COLO668 (cell line): ENCODE data around the gene ARHGAP12.
"Not testable (repeated sequence)": the region's sequence is repeated elsewhere in the genome, so short reads cannot be mapped to it uniquely, and the experiment has no call there.

ENCODE experiments used
- DNase-seq: peaks from one replicate; lab custom pipeline; 2025; ENCODE audit not compliant: unreplicated experiment; lab: John Stamatoyannopoulos, UW

ARHGAP12 gene

GRCh38 chr10:31773749-31774298 is 154.8 kb downstream of the ARHGAP12 start:
- no peak for DNase-seq

- no peak for DNase-seq
These were observed 157.2 kb downstream of the ARHGAP12 start for GRCh38 chr10:31771331-31771831.

- DNase-seq, result peak; percentile 25
These were observed 158.2 kb downstream of the ARHGAP12 start for GRCh38 chr10:31770307-31770902.

- no peak for DNase-seq
These were observed 159.1 kb downstream of the ARHGAP12 start for GRCh38 chr10:31769564-31769963.

GRCh38 chr10:31768935-31769334 is 159.7 kb downstream of the ARHGAP12 start:
- not testable (repeated sequence) for DNase-seq

- no peak for DNase-seq
These were observed 160.2 kb downstream of the ARHGAP12 start for GRCh38 chr10:31768467-31768866.

GRCh38 chr10:31765541-31765940 is 163.1 kb downstream of the ARHGAP12 start:
- no peak for DNase-seq

GRCh38 chr10:31762316-31762715 is 166.3 kb downstream of the ARHGAP12 start:
- DNase-seq, result no peak

GRCh38 chr10:31761156-31761555 is 167.5 kb downstream of the ARHGAP12 start:
- DNase-seq, result no peak

GRCh38 chr10:31760674-31761081 is 168.0 kb downstream of the ARHGAP12 start:
- DNase-seq, result no peak

GRCh38 chr10:31759799-31760626 is 168.6 kb downstream of the ARHGAP12 start:
- peak; percentile 90 for DNase-seq

GRCh38 chr10:31759124-31759798 is 169.4 kb downstream of the ARHGAP12 start:
- peak; percentile 50 for DNase-seq

GRCh38 chr10:31758495-31758894 is 170.1 kb downstream of the ARHGAP12 start:
- no peak for DNase-seq

GRCh38 chr10:31757831-31758230 is 170.8 kb downstream of the ARHGAP12 start:
- no peak for DNase-seq

GRCh38 chr10:31757386-31757791 is 171.2 kb downstream of the ARHGAP12 start:
- DNase-seq, result no peak

GRCh38 chr10:31756729-31757110 is 171.9 kb downstream of the ARHGAP12 start:
- no peak for DNase-seq

GRCh38 chr10:31756101-31756728 is 172.4 kb downstream of the ARHGAP12 start:
- no peak for DNase-seq
